22Rv1 (cell line): Measurements from ENCODE around the gene ENPP3.
"Not testable (repeated sequence)": the region's sequence is repeated elsewhere in the genome, so short reads cannot be mapped to it uniquely, and the experiment has no call there.

Source experiments
- ZFX ChIP-seq: fragments of 450-650 bp; IDR thresholded peaks from 2 replicates; pipeline ENCODE4 v1.6.1; 2017; ENCODE audit warnings: antibody characterized with exemption, borderline replicate concordance
- TF ChIP-seq, protein P1 (sequence below): fragments of 450-650 bp; IDR thresholded peaks from 2 replicates; pipeline ENCODE4 v1.5.1; 2017; ENCODE audit warnings: mild to moderate bottlenecking

DNA sequence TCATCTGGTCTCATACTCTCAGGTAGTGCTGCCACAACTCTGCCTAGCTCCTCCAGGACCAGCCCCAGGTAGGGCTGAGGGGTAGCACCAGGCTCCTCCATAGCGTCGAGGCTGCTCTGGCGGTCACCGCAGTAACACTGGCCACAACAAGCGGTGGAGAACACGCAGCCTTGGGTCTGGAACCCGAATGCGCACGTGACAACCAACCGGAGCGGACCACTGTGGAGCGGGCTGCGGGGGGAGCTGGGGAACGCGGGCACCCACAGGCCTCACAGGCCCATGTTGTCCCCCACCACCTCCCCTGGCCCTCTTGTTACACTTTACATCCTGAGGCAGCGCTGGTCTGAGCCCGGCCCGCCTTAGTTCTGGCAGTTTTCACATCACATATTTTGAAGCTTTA is 73.8 kb downstream of the ENPP3 start, which contains the start of gene CTAGE9:
- TF ChIP-seq, protein P1, sequence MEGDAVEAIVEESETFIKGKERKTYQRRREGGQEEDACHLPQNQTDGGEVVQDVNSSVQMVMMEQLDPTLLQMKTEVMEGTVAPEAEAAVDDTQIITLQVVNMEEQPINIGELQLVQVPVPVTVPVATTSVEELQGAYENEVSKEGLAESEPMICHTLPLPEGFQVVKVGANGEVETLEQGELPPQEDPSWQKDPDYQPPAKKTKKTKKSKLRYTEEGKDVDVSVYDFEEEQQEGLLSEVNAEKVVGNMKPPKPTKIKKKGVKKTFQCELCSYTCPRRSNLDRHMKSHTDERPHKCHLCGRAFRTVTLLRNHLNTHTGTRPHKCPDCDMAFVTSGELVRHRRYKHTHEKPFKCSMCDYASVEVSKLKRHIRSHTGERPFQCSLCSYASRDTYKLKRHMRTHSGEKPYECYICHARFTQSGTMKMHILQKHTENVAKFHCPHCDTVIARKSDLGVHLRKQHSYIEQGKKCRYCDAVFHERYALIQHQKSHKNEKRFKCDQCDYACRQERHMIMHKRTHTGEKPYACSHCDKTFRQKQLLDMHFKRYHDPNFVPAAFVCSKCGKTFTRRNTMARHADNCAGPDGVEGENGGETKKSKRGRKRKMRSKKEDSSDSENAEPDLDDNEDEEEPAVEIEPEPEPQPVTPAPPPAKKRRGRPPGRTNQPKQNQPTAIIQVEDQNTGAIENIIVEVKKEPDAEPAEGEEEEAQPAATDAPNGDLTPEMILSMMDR: not testable (repeated sequence)
- TF ChIP-seq ZFX: not testable (repeated sequence)
